ES-I3 (cell line): Measurements from ENCODE around the gene NLRC3.

Source experiments
- H3K36me3 ChIP-seq: 2 replicates; pipeline ENCODE4 v1.6.1; 2013; ENCODE audit warnings: mild to moderate bottlenecking, low read length, control low read depth, moderate library complexity; ENCODE audit not compliant: insufficient read depth
- H3K4me1 ChIP-seq: 2 replicates; pipeline ENCODE4 v1.6.1; 2013; ENCODE audit warnings: mild to moderate bottlenecking, control low read depth, low read length; ENCODE audit not compliant: insufficient read depth
- H3K9ac ChIP-seq: 2 replicates; pipeline ENCODE4 v1.6.1; 2013; ENCODE audit warnings: low read depth, mild to moderate bottlenecking, low read length, moderate library complexity
- H3K9me3 ChIP-seq: 2 replicates; pipeline ENCODE4 v1.6.1; 2013; ENCODE audit warnings: mild to moderate bottlenecking, low read length, moderate library complexity; ENCODE audit not compliant: control insufficient read depth, insufficient read depth

Gene NLRC3

GRCh38 chr16:3492356-3492755 is 84.8 kb downstream of the NLRC3 start:
- Histone ChIP-seq H3K36me3 (no peaks in the 10 kb centered on the region), H3K9me3 (no peaks in the 10 kb centered on the region), H3K4me1 (no peaks in the 10 kb centered on the region), H3K9ac (no peak overlapping the region)

GRCh38 chr16:3490911-3491629 is 86.1 kb downstream of the NLRC3 start:
- Histone ChIP-seq H3K4me1 (no peaks in the 10 kb centered on the region), H3K9me3 (no peaks in the 10 kb centered on the region), H3K36me3 (no peaks in the 10 kb centered on the region), H3K9ac (no peak overlapping the region)
